Measurements from ENCODE around the gene SNRNP200.

DNA sequence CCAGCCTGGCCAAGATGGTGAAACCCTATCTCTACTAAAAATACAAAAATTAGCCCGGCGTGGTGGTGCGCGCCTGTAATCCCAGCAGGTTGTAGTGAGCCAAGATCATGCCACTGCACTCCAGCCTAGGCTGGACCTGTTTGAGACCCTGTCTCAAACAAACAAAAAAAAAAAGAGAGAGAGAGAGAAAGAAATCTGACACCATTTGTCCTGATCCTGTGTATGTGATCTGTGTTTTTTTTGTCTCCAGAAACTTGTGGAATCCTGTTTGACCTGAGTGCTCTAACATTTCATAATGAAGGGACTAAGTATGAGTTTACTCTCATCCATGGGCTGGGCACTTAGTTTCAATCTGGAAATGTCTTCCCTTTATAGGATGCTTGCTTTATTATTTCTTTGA, 13.4 kb upstream of the SNRNP200 start:
- TF ChIP-seq, protein P1, sequence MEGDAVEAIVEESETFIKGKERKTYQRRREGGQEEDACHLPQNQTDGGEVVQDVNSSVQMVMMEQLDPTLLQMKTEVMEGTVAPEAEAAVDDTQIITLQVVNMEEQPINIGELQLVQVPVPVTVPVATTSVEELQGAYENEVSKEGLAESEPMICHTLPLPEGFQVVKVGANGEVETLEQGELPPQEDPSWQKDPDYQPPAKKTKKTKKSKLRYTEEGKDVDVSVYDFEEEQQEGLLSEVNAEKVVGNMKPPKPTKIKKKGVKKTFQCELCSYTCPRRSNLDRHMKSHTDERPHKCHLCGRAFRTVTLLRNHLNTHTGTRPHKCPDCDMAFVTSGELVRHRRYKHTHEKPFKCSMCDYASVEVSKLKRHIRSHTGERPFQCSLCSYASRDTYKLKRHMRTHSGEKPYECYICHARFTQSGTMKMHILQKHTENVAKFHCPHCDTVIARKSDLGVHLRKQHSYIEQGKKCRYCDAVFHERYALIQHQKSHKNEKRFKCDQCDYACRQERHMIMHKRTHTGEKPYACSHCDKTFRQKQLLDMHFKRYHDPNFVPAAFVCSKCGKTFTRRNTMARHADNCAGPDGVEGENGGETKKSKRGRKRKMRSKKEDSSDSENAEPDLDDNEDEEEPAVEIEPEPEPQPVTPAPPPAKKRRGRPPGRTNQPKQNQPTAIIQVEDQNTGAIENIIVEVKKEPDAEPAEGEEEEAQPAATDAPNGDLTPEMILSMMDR (IDR thresholded peaks at IDR 0.05; ENCODE audit: insufficient read depth, low read length) = no peak
- TF ChIP-seq POLR2AphosphoS5 (IDR thresholded peaks at IDR 0.05; ENCODE audit: low read depth) (no peak), GABPA (IDR thresholded peaks at IDR 0.05; ENCODE audit: low read depth) (no peak)
- TF ChIP-seq, protein P2, sequence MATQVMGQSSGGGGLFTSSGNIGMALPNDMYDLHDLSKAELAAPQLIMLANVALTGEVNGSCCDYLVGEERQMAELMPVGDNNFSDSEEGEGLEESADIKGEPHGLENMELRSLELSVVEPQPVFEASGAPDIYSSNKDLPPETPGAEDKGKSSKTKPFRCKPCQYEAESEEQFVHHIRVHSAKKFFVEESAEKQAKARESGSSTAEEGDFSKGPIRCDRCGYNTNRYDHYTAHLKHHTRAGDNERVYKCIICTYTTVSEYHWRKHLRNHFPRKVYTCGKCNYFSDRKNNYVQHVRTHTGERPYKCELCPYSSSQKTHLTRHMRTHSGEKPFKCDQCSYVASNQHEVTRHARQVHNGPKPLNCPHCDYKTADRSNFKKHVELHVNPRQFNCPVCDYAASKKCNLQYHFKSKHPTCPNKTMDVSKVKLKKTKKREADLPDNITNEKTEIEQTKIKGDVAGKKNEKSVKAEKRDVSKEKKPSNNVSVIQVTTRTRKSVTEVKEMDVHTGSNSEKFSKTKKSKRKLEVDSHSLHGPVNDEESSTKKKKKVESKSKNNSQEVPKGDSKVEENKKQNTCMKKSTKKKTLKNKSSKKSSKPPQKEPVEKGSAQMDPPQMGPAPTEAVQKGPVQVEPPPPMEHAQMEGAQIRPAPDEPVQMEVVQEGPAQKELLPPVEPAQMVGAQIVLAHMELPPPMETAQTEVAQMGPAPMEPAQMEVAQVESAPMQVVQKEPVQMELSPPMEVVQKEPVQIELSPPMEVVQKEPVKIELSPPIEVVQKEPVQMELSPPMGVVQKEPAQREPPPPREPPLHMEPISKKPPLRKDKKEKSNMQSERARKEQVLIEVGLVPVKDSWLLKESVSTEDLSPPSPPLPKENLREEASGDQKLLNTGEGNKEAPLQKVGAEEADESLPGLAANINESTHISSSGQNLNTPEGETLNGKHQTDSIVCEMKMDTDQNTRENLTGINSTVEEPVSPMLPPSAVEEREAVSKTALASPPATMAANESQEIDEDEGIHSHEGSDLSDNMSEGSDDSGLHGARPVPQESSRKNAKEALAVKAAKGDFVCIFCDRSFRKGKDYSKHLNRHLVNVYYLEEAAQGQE (IDR thresholded peaks at IDR 0.05; ENCODE audit: insufficient replicate concordance, low read depth) = no peak

All from HL-60 (cell line).